ENCODE measurements around the gene DGKH.

DGKH gene

DNA sequence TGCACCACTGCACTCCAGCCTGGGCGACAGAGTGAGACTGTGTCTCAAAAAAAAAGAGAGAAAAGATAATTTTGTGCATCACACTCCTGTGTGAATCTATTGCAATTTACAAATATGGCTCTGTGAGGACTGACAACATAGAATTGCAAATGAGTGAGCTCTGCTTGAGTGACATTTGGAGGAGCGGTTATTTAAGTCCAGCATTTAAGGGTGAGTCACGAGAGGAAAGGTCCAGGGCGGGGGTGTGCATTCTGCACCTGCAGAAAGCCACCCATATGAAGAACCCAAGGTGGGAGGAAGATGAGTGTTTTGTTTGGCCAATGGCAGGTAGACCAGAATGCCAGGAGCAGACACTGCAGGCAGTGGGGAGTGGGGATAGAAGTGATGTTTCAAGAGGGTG is 58.5 kb downstream of the DGKH start:
- Histone ChIP-seq H2AFZ (ENCODE audit: low read length) (no peak overlapping the region), H4K20me1 (ENCODE audit: insufficient read depth, low read length) (no peaks in the 10 kb centered on the region), H3K36me3 (ENCODE audit: insufficient read depth, low read length) (peaks cover 4% of the 10 kb centered on the region; the same call in 1 of the 2 replicates), H3K9me3 (ENCODE audit: low read length) (no peaks in the 10 kb centered on the region), H3K4me3 (ENCODE audit: low read depth, low read length, poor library complexity, severe bottlenecking) (no peak overlapping the region), H3K27me3 (ENCODE audit: insufficient read depth, low read length) (no peaks in the 10 kb centered on the region), H3K4me2 (ENCODE audit: low read length) (no peak overlapping the region), H3K9ac (ENCODE audit: low read length) (no peak overlapping the region), H3K27ac (ENCODE audit: low read depth, low read length, poor library complexity, severe bottlenecking) (no peak overlapping the region), H3K9me2 (ENCODE audit: low read depth, low read length) (no peaks in the 10 kb centered on the region), H3F3A (ENCODE audit: insufficient read depth, low read length) (no peaks in the 10 kb centered on the region), H3K4me1 (ENCODE audit: insufficient read depth, low read length, severe bottlenecking) (no peaks in the 10 kb centered on the region), H3K79me2 (ENCODE audit: insufficient read depth, low read length) (no peaks in the 10 kb centered on the region)
- TF ChIP-seq EZH2 (IDR thresholded peaks at IDR 0.05; ENCODE audit: borderline replicate concordance, low read length) (no peak), CTCF (IDR thresholded peaks at IDR 0.05; ENCODE audit: low read length) (no peak)

DNA sequence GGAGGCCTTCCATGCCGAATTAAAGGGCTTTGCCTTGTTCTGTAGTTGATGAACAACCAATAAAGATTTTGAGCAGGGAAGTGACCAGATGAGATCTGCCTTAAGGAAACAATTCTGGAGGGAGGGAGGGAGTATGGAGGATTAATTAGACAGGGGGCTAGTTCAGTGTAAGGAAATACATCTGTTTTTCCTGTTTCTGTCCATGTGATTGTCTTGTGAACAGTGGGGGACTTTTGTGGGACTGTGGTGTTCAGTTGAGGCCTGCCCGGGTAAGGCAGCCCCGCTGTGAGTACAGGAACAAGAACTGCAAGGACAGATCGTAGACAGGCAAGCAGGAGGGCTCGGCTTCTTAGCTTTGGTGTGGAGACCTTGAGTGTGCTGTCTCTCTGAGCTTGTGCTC is 59.0 kb downstream of the DGKH start:
- no peaks in the 10 kb centered on the region for H3F3A ChIP-seq (ENCODE audit: insufficient read depth, low read length)
- no peaks in the 10 kb centered on the region for H3K9me3 ChIP-seq (ENCODE audit: low read length)
- H3K4me1 ChIP-seq (ENCODE audit: insufficient read depth, low read length, severe bottlenecking): no peaks in the 10 kb centered on the region
- peaks cover 4% of the 10 kb centered on the region; the same call in 1 of the 2 replicates for H3K36me3 ChIP-seq (ENCODE audit: insufficient read depth, low read length)
- H3K9me2 ChIP-seq (ENCODE audit: low read depth, low read length): no peaks in the 10 kb centered on the region
- H3K27ac ChIP-seq (ENCODE audit: low read depth, low read length, poor library complexity, severe bottlenecking): no peak overlapping the region
- no peak overlapping the region for H3K4me3 ChIP-seq (ENCODE audit: low read depth, low read length, poor library complexity, severe bottlenecking)
- no peak overlapping the region for H2AFZ ChIP-seq (ENCODE audit: low read length)
- no peak overlapping the region for H3K4me2 ChIP-seq (ENCODE audit: low read length)
- no peaks in the 10 kb centered on the region for H3K79me2 ChIP-seq (ENCODE audit: insufficient read depth, low read length)
- H3K27me3 ChIP-seq (ENCODE audit: insufficient read depth, low read length): no peaks in the 10 kb centered on the region
- no peak for TF ChIP-seq EZH2 (IDR thresholded peaks at IDR 0.05; ENCODE audit: borderline replicate concordance, low read length)
- no peak for TF ChIP-seq CTCF (IDR thresholded peaks at IDR 0.05; ENCODE audit: low read length)
- H4K20me1 ChIP-seq (ENCODE audit: insufficient read depth, low read length): no peaks in the 10 kb centered on the region
- no peak overlapping the region for H3K9ac ChIP-seq (ENCODE audit: low read length)

DNA sequence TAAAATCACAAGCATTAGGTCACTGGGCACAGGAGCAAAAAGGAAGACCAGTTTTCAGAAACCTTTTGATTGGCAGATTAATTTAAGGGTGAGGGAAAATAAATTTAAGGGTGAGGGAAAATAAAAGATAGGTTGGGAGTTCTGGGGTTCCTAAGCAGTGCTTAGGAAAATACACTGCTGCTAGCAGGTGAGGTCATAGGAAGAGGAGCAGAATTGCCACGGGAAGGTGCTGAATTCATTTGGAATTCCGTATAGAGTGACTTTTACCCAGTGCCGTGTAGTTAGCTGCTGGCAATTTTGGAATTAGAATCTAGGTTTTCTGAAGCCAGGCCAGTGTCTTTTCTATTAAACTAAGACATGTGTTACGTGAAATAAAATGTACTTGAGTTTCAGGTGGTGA is 59.8 kb downstream of the DGKH start:
- Histone ChIP-seq H3K4me3 (ENCODE audit: low read depth, low read length, poor library complexity, severe bottlenecking) (no peak overlapping the region), H3K36me3 (ENCODE audit: insufficient read depth, low read length) (peaks cover 4% of the 10 kb centered on the region; the same call in 1 of the 2 replicates), H3K9me2 (ENCODE audit: low read depth, low read length) (no peaks in the 10 kb centered on the region), H3K4me2 (ENCODE audit: low read length) (no peak overlapping the region), H2AFZ (ENCODE audit: low read length) (no peak overlapping the region), H3K79me2 (ENCODE audit: insufficient read depth, low read length) (no peaks in the 10 kb centered on the region), H3K9me3 (ENCODE audit: low read length) (no peaks in the 10 kb centered on the region), H4K20me1 (ENCODE audit: insufficient read depth, low read length) (no peaks in the 10 kb centered on the region), H3K4me1 (ENCODE audit: insufficient read depth, low read length, severe bottlenecking) (no peaks in the 10 kb centered on the region), H3F3A (ENCODE audit: insufficient read depth, low read length) (no peaks in the 10 kb centered on the region), H3K27me3 (ENCODE audit: insufficient read depth, low read length) (no peaks in the 10 kb centered on the region), H3K27ac (ENCODE audit: low read depth, low read length, poor library complexity, severe bottlenecking) (no peak overlapping the region), H3K9ac (ENCODE audit: low read length) (no peak overlapping the region)
- TF ChIP-seq EZH2 (IDR thresholded peaks at IDR 0.05; ENCODE audit: borderline replicate concordance, low read length) (no peak), CTCF (IDR thresholded peaks at IDR 0.05; ENCODE audit: low read length) (no peak)
